T47D (cell line): ENCODE measurements around the gene TBC1D5.
"Not testable (repeated sequence)": the region's sequence is repeated elsewhere in the genome, so short reads cannot be mapped to it uniquely, and the experiment has no call there.

ENCODE experiments used
- DNase-seq, 2 experiments: peaks; one replicate each; pipeline versions ENCODE4 v3.0.0 to v3.0.0-alpha.2; 2011 to 2012; ENCODE audit warnings: low read depth in 1 of 2, low spot score in 1 of 2
- JUND ChIP-seq: IDR thresholded peaks from 2 replicates; pipeline ENCODE4 v1.6.1; 2012; ENCODE audit warnings: low read depth
- in situ Hi-C: cut with HindIII; loops from 2 replicates; pipeline ENCODE4 v1.10.0; 2016; ENCODE audit warnings: low sequenced_read_pairs, low pct_unique_long_range_greater_than_20kb

The TBC1D5 gene

GRCh38 chr3:17550624-17551023, 191.8 kb downstream of the TBC1D5 start:
- TF ChIP-seq JUND, result no peak
- DNase-seq, result no peak
- in situ Hi-C loops, result no loop called here

GRCh38 chr3:17546500-17547255, 195.8 kb downstream of the TBC1D5 start:
- DNase-seq, result no peak
- in situ Hi-C loops, result no loop called here
- no peak for TF ChIP-seq JUND

DNA sequence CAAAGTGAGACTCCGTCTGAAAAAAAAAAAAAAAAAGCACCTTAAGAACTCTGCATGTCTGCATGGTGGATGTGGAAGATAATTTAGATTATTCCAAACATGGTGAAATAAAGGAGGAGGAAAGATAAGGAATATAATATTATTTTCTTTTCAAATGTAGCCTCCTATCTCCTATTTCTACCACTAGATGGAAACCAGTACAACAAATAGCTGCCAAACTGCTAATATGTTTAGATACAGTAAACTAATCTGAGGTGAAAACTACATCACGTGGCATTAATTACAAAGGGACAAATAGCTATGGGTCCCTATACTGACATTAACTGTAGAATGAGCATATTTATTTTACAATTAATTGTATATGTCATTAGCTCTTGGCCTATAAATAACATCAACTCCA, 197.8 kb downstream of the TBC1D5 start:
- TF ChIP-seq JUND, result no peak
- in situ Hi-C loops, result no loop called here
- no peak for DNase-seq

DNA sequence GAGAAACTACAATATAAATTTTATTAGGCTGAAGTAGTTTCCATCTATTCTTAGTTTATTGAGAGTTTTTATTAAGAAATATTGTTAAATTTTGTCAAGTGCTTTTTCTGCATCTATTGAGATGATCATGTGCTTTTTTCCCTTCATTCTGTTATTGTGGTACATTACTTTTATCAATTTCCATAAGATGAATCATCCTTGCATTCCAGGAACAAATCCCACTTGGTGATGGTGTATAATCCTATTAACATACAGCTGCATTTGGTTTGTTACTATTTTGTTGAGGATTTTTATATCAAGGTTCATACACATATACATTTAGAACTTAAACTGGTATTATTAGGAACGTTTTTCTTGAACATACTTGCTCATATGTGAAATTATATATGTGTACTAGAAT, 199.8 kb downstream of the TBC1D5 start:
- DNase-seq, result no peak
- in situ Hi-C loops, result no loop called here
- no peak for TF ChIP-seq JUND

DNA sequence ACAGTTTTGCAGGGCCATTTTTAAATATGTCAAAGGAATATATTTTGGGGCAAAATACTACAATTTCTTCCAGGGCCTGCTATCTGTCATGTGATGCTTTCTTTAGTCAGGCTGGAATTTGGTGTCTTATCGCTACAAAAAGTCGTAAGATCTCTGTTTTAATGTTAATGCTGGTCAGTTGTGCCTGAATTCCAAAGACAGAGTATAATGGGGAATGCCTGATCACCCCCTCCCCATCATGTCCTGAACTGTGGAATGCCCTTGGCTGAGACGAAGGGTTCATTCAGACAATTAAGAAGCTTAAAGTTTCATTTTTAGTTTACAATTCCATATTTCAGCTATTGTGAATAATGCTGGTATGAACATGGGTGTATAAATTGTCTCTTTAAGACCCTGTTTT, 203.0 kb downstream of the TBC1D5 start:
- no peak for TF ChIP-seq JUND
- DNase-seq, result no peak
- in situ Hi-C loops, result no loop called here

- TF ChIP-seq JUND, result no peak
- in situ Hi-C loops, result no loop called here
- no peak for DNase-seq
Observed at GRCh38 chr3:17535274-17535673, 207.2 kb downstream of the TBC1D5 start.

- in situ Hi-C loops, DNase-seq: not testable (repeated sequence)
Observed at GRCh38 chr3:17532446-17532845, 210.0 kb downstream of the TBC1D5 start.

DNA sequence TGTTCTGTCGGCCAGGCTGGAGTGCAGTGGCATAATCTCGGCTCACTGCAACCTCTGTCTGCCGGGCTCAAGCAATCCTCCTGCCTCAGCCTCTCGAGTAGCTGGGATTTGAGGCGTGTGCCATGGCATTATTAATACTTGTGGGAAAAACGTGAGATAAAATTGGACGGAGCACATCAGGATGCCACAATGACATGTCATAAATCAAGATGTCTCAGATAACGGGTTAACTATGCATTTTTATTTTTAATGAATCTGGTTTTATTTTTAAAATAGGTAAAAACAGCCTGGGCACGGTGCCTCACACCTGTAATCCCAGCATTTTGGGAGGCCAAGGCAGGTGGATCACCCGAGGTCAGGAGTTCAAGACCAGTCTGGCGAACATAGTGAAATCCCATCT, 212.8 kb downstream of the TBC1D5 start:
- no peak for DNase-seq
- in situ Hi-C loops, result no loop called here
- no peak for TF ChIP-seq JUND

DNA sequence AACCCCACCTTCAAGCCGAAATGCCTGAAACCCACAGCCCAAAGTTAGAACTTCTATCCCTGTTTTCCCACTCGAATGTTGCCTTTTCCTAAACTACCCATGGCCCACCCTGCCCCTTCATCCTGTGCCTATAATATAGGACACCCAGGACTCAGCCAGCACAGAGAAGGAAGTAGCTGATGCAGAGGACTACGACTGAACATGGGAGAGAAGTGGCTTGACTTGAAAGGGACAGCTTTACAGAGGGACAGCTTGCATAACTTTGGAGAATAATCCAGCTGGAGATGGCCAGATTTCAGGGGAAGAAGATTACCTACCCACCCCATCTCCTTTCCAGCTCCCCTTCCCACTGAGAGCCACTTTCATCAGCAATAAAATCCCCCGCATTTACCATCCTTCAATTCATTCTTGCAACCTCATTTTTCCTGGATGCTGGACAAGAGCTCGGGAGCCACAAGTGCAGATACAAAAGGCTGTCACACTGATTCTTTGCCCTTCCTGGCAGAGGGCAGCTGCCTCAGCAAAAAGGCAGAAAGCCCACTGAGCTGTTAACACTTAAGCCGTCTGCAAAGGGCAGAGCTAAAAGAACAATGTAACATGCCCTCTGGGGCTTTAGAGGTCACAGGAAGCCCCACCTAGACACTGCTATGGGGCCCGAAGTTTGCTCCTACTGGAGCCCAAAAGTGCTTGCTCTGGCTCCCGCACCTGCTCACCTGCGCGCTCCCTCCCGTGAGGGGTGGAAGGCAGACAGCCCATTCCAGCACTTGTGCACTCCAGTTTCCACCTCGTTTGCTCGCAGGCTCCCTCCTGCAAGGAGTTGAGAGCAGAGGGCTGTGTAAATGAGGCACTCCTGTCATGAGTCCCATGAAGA, 224.0 kb downstream of the TBC1D5 start:
- in situ Hi-C loops, result no loop called here
- no peak for TF ChIP-seq JUND
- DNase-seq, result no peak

DNA sequence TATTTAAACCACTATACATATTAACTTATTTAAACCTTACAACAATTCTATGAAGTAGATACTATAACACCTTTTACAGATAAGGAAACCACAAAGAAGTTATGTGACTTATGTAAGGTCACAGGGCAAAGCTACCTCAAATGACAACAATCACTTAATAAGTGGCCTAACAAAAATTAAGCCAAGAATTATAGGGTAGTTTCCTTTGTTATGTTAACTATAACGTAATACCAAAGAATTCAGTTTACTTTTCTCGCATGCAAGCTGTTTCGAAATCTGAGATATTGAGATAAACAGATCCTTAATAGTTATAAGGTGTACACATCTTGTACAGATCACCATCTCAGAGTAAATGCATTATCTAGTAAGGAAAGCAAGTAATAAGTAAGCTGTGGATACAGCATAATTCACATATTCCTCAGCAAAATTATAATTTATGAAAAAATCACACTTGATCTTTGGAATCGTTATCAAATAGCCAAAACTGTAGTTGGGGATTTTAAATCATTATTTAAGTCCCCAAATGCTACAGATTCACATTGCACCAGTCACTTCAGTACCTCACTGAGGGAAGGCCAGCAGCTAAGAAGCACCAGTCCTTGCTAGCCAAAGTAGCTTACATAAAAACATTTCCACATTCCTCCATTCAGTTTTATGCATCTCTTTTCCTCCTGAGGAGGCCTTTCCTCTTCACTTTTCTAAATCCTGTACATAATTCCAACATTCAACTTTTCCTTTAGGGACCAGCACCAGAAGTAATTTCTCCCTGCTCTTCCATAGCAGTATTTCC, 226.8 kb downstream of the TBC1D5 start:
- TF ChIP-seq JUND, result no peak
- in situ Hi-C loops, result no loop called here
- no peak for DNase-seq

GRCh38 chr3:17514597-17514996, 227.8 kb downstream of the TBC1D5 start:
- DNase-seq, result no peak
- no peak for TF ChIP-seq JUND
- in situ Hi-C loops, result no loop called here

GRCh38 chr3:17510265-17510664, 232.2 kb downstream of the TBC1D5 start:
- TF ChIP-seq JUND, result no peak
- in situ Hi-C loops, result no loop called here
- DNase-seq, result no peak
